IMR-90 (cell line): Measurements from ENCODE around the gene PCBP1. TPM values are rescaled to one million over a fixed set of nuclear protein-coding genes. Genes with fewer than 3 reads are reported as not detected.

Experiments
- ATAC-seq: fragments of 200-7000 bp; cut with Tn5 transposase; 2 replicates; pipeline ENCODE4 v1.9.1; 2020; ENCODE audit warnings: low read depth, mild to moderate bottlenecking, moderate library complexity
- BruUV-seq: library from RNA; stranded (reverse); fragments of 400-500 nt; replicated peaks from 2 replicates; lab custom pipeline; 2021; lab: Mats Ljungman, UMichigan
- CTCF ChIA-PET: fragments of 300-600 bp; formaldehyde crosslinking; extraction: SDS; loops from one replicate; lab custom pipeline; 2021; ENCODE audit warnings: antibody characterized with exemption; lab: Yijun Ruan, JAX
- POLR2A ChIA-PET: fragments of 300-600 bp; sonication (Branson Sonifier 250); formaldehyde crosslinking; loops from one replicate; lab custom pipeline; 2022; ENCODE audit warnings: antibody characterized with exemption; ENCODE audit not compliant: unreplicated experiment; lab: Charles Lee
- DNase-seq: peaks from one replicate; pipeline ENCODE4 v3.0.0; 2013
- H2AFZ ChIP-seq: replicated peaks from 2 replicates; pipeline ENCODE3; 2013; ENCODE audit warnings: low read length, mild to moderate bottlenecking; ENCODE audit not compliant: poor library complexity
- H2AK5ac ChIP-seq: 2 replicates; pipeline ENCODE4 v1.6.1; 2013; ENCODE audit warnings: low read depth, low read length, inconsistent platforms
- H2AK9ac ChIP-seq: replicated peaks from 2 replicates; pipeline ENCODE3; 2013; ENCODE audit warnings: mild to moderate bottlenecking, low read depth, low read length, moderate library complexity; ENCODE audit not compliant: poor library complexity
- H2BK120ac ChIP-seq: 2 replicates; pipeline ENCODE4 v1.6.1; 2013; ENCODE audit warnings: low read depth, low read length, inconsistent platforms
- H2BK15ac ChIP-seq: 3 replicates; pipeline ENCODE4 v1.6.1; 2013; ENCODE audit warnings: low read depth, low read length, inconsistent platforms
- H2BK20ac ChIP-seq: 2 replicates; pipeline ENCODE4 v1.6.1; 2013; ENCODE audit warnings: low read depth, mild to moderate bottlenecking, inconsistent platforms, low read length, moderate library complexity
- H2BK5ac ChIP-seq: 2 replicates; pipeline ENCODE4 v1.6.1; 2013; ENCODE audit warnings: mild to moderate bottlenecking, low read depth, low read length, inconsistent platforms; ENCODE audit not compliant: poor library complexity, severe bottlenecking
- H3K14ac ChIP-seq: replicated peaks from 2 replicates; pipeline ENCODE4 v1.6.1; 2013; ENCODE audit warnings: low read depth, low read length, inconsistent platforms
- H3K18ac ChIP-seq: 2 replicates; pipeline ENCODE4 v1.6.1; 2013; ENCODE audit warnings: low read depth, low read length, control low read depth
- H3K23ac ChIP-seq: 2 replicates; pipeline ENCODE4 v1.6.1; 2013; ENCODE audit warnings: low read depth, low read length, inconsistent platforms
- H3K27ac ChIP-seq: 2 replicates; pipeline ENCODE4 v1.5.1; 2013; ENCODE audit warnings: mild to moderate bottlenecking, control low read depth, low read length; ENCODE audit not compliant: insufficient read depth
- H3K27me3 ChIP-seq: 2 replicates; pipeline ENCODE4 v1.6.1; 2013; ENCODE audit warnings: low read length; ENCODE audit not compliant: control insufficient read depth, insufficient read depth
- H3K36me3 ChIP-seq: 2 replicates; pipeline ENCODE4 v1.6.1; 2013; ENCODE audit warnings: low read length, mixed read lengths; ENCODE audit not compliant: control insufficient read depth, insufficient read depth
- H3K4ac ChIP-seq: 2 replicates; pipeline ENCODE4 v1.6.1; 2013; ENCODE audit warnings: low read depth, low read length, inconsistent platforms
- H3K4me1 ChIP-seq: 2 replicates; pipeline ENCODE4 v1.6.1; 2013; ENCODE audit warnings: low read length, mixed read lengths; ENCODE audit not compliant: control insufficient read depth, insufficient read depth
- H3K4me2 ChIP-seq: 2 replicates; pipeline ENCODE4 v1.6.1; 2013; ENCODE audit warnings: low read depth, mild to moderate bottlenecking, control low read depth, low read length, moderate library complexity
- H3K4me3 ChIP-seq: 2 replicates; pipeline ENCODE4 v1.5.1; 2013; ENCODE audit warnings: low read depth, mild to moderate bottlenecking, control low read depth, low read length, moderate library complexity; ENCODE audit not compliant: insufficient read depth
- H3K56ac ChIP-seq: 2 replicates; pipeline ENCODE4 v1.6.1; 2013; ENCODE audit warnings: low read length, inconsistent platforms; ENCODE audit not compliant: insufficient read depth; ENCODE audit errors: extremely low read depth
- H3K79me1 ChIP-seq, 2 experiments: 2 replicates each; pipeline ENCODE4 v1.6.1; 2013; ENCODE audit warnings: low read length in 2 of 2, inconsistent platforms in 1 of 2, low read depth in 1 of 2
- H3K9ac ChIP-seq: 2 replicates; pipeline ENCODE4 v1.6.1; 2013; ENCODE audit warnings: low read depth, low read length, control low read depth
- H3K9me1 ChIP-seq: 2 replicates; pipeline ENCODE4 v1.6.1; 2013; ENCODE audit warnings: low read length, inconsistent platforms; ENCODE audit not compliant: insufficient read depth
- H3K9me3 ChIP-seq: 2 replicates; pipeline ENCODE4 v1.6.1; 2013; ENCODE audit warnings: low read length; ENCODE audit not compliant: control insufficient read depth, insufficient read depth
- H4K20me1 ChIP-seq: 2 replicates; pipeline ENCODE4 v1.6.1; 2013; ENCODE audit warnings: low read length, inconsistent platforms; ENCODE audit not compliant: insufficient read depth
- H4K5ac ChIP-seq: 2 replicates; pipeline ENCODE4 v1.6.1; 2013; ENCODE audit warnings: mild to moderate bottlenecking, low read depth, low read length, control low read depth
- H4K8ac ChIP-seq, 2 experiments: 2 replicates each; pipeline ENCODE4 v1.6.1; 2013; ENCODE audit warnings: low read depth in 2 of 2, low read length in 2 of 2, control low read depth in 1 of 2, inconsistent platforms in 1 of 2
- H4K91ac ChIP-seq: 2 replicates; pipeline ENCODE4 v1.6.1; 2013; ENCODE audit warnings: low read depth, low read length, inconsistent platforms; ENCODE audit not compliant: insufficient read depth
- CEBPB ChIP-seq: IDR thresholded peaks from 2 replicates; pipeline ENCODE4 v1.6.1; 2012; ENCODE audit warnings: low read depth, low read length, improper control_type of control experiment
- CHD1 ChIP-seq: IDR thresholded peaks from 2 replicates; pipeline ENCODE4 v1.6.1; 2012; ENCODE audit warnings: low read depth, low read length, improper control_type of control experiment
- CTCF ChIP-seq: conservative IDR thresholded peaks from 2 replicates; pipeline ENCODE4 v1.5.1; 2012; ENCODE audit warnings: mild to moderate bottlenecking, low read depth, low read length, improper control_type of control experiment
- ELK1 ChIP-seq: fragments of 150-350 bp; IDR thresholded peaks from 2 replicates; pipeline ENCODE4 v1.6.1; 2016; ENCODE audit warnings: low read depth, mild to moderate bottlenecking, low read length, moderate library complexity, borderline replicate concordance
- FOS ChIP-seq: fragments of 150-350 bp; IDR thresholded peaks from 2 replicates; pipeline ENCODE4 v1.6.1; 2016; ENCODE audit warnings: low read depth, low read length
- MAZ ChIP-seq: IDR thresholded peaks from 2 replicates; pipeline ENCODE4 v1.6.1; 2012; ENCODE audit warnings: low read depth, mild to moderate bottlenecking, low read length, improper control_type of control experiment, moderate library complexity, borderline replicate concordance
- MXI1 ChIP-seq: IDR thresholded peaks from 2 replicates; pipeline ENCODE4 v1.6.1; 2012; ENCODE audit warnings: low read depth, mild to moderate bottlenecking, low read length, moderate library complexity, borderline replicate concordance
- RAD21 ChIP-seq: IDR thresholded peaks from 2 replicates; pipeline ENCODE4 v1.6.1; 2012; ENCODE audit warnings: low read length, improper control_type of control experiment
- USF2 ChIP-seq: fragments of 150-350 bp; IDR thresholded peaks from 2 replicates; pipeline ENCODE4 v1.6.1; 2017; ENCODE audit warnings: mild to moderate bottlenecking, antibody characterized with exemption, low read length, low read depth
- WGBS, 2 experiments: methylation state at CpG; one replicate each; pipeline versions ENCODE4 v1.1.5 to v1.1.7; 2013; ENCODE audit warnings: missing lambda C conversion rate in 2 of 2; ENCODE audit not compliant: insufficient read length in 1 of 2; ENCODE audit errors: extremely low coverage in 2 of 2; 5-methylcytosine and 5-hydroxymethylcytosine counted together
- dilution Hi-C: fragments of 300-500 bp; cut with HindIII; formaldehyde crosslinking; loops from one replicate; pipeline ENCODE4 v1.14.3; 2018; ENCODE audit warnings: low sequenced_read_pairs; ENCODE audit not compliant: unreplicated experiment
- in situ Hi-C: fragments of 300-500 bp; cut with MboI; formaldehyde crosslinking; loops from 3 replicates; pipeline ENCODE4 v1.14.3; 2019; ENCODE audit warnings: low sequenced_read_pairs, inconsistent platforms, mixed read lengths
- intact Hi-C: fragments of 100-400 bp; cut with micrococcal nuclease; formaldehyde crosslinking; loops from 2 replicates; pipeline ENCODE4 v1.10.0; 2022
- polyA plus RNA-seq, 3 experiments: library from polyadenylated mRNA; depleted of rRNA; stranded (reverse); fragments of >200 nt; gene quantifications; 2 replicates each; pipeline ENCODE4 v1.2.3, GENCODE V29; 2012; ENCODE audit warnings: low replicate concordance in 1 of 3
- total RNA-seq: library from RNA; depleted of rRNA; stranded (reverse); fragments of >200 nt; gene quantifications from 2 replicates; pipeline ENCODE4 v1.2.3, GENCODE V29; 2012

PCBP1 gene
- total and polyA plus RNA-seq, 2 of the 4 experiments (the other 2 are of a cell fraction), result 33.7 to 166 TPM

GRCh38 chr2:70042246-70042645, 45.0 kb upstream of the PCBP1 start:
- POLR2A ChIA-PET, result no interaction called here
- intact Hi-C loops, result no loop called here

More at GRCh38 chr2:70042246-70042645, 45.0 kb upstream of the PCBP1 start:
- Histone ChIP-seq H4K5ac (no peak overlapping the region), H4K91ac (no peak overlapping the region), H2AK9ac (peak overlapping the region; percentile 77), H3K27ac (no peak overlapping the region), H2BK15ac (peak overlapping the region; percentile 2; the same call in 1 of the 3 replicates), H3K56ac (no peak overlapping the region), H2AFZ (no peak overlapping the region), H2AK5ac (no peak overlapping the region; the same call in 1 of the 2 replicates), H3K18ac (no peak overlapping the region), H4K20me1 (no peaks in the 10 kb centered on the region), H2BK5ac (no peak overlapping the region), H3K27me3 (no peaks in the 10 kb centered on the region), H3K14ac (peak overlapping the region; percentile 47), H4K8ac (no peak overlapping the region; a peak in 1 of 4 replicates), H3K79me1 (no peaks in the 10 kb centered on the region), H3K36me3 (no peaks in the 10 kb centered on the region), H3K4me1 (peaks cover 2% of the 10 kb centered on the region; the same call in 1 of the 2 replicates), H3K4me3 (no peak overlapping the region), H3K4me2 (no peak overlapping the region), H3K9me3 (no peaks in the 10 kb centered on the region), H3K4ac (peak overlapping the region; percentile 60), H2BK20ac (peak overlapping the region; percentile 20; the same call in 1 of the 2 replicates), H3K23ac (peak overlapping the region; percentile 2; the same call in 1 of the 2 replicates), H3K9ac (no peak overlapping the region), H2BK120ac (peak overlapping the region; percentile 76; the same call in 1 of the 2 replicates), H3K9me1 (peaks cover 10% of the 10 kb centered on the region; the same call in 1 of the 2 replicates)
- CTCF ChIA-PET, result interaction anchor here (0.9 kb wide), 1 partner anchor 15 kb away, joined by 6 read pairs; no protein-coding TSS in a partner anchor
- 100% methylated on average over 1 of the region's 2 CpGs; no CpG with 5 or more reads in 1 of the 2 experiments for whole genome bisulfite sequencing, 2 experiments
- BruUV-seq, result no TSS peak
- in situ Hi-C loops, result no loop called here
- DNase-seq, result no peak
- dilution Hi-C loops, result no loop called here
- TF ChIP-seq MAZ (no peak), CEBPB (no peak), ELK1 (no peak), FOS (no peak), CTCF (no peak), MXI1 (no peak), RAD21 (no peak), CHD1 (no peak), USF2 (no peak)
- ATAC-seq, result no peak
